GM13977 (cell line): ENCODE measurements around the gene RBM11.
"Not testable (repeated sequence)": the region's sequence is repeated elsewhere in the genome, so short reads cannot be mapped to it uniquely, and the experiment has no call there.

Experiments
- DNase-seq: peaks from one replicate; pipeline ENCODE4 v3.0.0; 2012; ENCODE audit warnings: low spot score
- in situ Hi-C: fragments of 300-500 bp; cut with MboI; formaldehyde crosslinking; loops from one replicate; pipeline ENCODE4 v1.12.0; 2022; ENCODE audit warnings: low sequenced_read_pairs, low pct_unique_long_range_greater_than_20kb, mixed read lengths, inconsistent platforms; ENCODE audit not compliant: unreplicated experiment
- TF ChIP-seq, protein P1 (sequence below): IDR thresholded peaks from 2 replicates; pipeline ENCODE4 v1.5.1; 2012; ENCODE audit warnings: mild to moderate bottlenecking, control low read depth; ENCODE audit not compliant: insufficient read depth; ENCODE audit errors: extremely low read depth, missing control alignments

RBM11 gene, protein sequence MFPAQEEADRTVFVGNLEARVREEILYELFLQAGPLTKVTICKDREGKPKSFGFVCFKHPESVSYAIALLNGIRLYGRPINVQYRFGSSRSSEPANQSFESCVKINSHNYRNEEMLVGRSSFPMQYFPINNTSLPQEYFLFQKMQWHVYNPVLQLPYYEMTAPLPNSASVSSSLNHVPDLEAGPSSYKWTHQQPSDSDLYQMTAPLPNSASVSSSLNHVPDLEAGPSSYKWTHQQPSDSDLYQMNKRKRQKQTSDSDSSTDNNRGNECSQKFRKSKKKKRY

DNA sequence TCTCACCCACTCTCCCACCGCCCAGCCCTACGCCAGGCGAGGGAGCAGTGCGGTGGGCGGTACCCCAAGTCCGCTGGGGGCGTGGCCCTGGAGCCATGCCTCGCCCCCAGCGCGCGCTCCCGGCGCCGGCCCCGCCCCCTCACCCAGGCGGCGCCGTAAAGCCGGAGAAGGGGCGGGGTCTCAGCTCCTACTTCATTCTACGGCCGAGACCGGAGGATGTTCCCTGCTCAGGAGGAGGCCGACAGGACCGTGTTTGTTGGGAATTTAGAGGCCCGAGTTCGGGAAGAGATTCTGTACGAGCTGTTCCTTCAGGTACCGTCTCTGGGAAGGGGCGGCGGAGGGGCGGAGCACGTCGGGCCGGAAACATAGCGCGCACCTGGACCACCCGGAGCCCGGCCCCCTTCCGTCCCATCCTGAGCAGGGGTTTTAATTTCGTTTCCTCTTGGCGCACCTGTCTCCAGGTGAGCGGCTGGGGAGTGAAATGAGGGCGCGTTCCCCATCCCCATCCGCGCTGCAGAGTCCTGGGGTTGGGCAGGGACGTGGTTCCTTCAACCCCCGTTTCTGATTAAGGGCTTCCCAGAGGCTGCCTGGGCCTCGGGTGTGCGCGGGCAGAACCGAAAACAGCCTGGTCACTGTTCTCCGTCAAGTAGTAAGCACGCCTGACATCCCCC is at the start of gene RBM11:
RBM11 (plus strand) TSS at position 187 of the 671 bp plus-strand sequence; CDS start at position 217, 30 bp downstream.
- in situ Hi-C loops, result no loop called here
- TF ChIP-seq, protein P1, sequence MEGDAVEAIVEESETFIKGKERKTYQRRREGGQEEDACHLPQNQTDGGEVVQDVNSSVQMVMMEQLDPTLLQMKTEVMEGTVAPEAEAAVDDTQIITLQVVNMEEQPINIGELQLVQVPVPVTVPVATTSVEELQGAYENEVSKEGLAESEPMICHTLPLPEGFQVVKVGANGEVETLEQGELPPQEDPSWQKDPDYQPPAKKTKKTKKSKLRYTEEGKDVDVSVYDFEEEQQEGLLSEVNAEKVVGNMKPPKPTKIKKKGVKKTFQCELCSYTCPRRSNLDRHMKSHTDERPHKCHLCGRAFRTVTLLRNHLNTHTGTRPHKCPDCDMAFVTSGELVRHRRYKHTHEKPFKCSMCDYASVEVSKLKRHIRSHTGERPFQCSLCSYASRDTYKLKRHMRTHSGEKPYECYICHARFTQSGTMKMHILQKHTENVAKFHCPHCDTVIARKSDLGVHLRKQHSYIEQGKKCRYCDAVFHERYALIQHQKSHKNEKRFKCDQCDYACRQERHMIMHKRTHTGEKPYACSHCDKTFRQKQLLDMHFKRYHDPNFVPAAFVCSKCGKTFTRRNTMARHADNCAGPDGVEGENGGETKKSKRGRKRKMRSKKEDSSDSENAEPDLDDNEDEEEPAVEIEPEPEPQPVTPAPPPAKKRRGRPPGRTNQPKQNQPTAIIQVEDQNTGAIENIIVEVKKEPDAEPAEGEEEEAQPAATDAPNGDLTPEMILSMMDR, result no peak
- peak; percentile 71 for DNase-seq

DNA sequence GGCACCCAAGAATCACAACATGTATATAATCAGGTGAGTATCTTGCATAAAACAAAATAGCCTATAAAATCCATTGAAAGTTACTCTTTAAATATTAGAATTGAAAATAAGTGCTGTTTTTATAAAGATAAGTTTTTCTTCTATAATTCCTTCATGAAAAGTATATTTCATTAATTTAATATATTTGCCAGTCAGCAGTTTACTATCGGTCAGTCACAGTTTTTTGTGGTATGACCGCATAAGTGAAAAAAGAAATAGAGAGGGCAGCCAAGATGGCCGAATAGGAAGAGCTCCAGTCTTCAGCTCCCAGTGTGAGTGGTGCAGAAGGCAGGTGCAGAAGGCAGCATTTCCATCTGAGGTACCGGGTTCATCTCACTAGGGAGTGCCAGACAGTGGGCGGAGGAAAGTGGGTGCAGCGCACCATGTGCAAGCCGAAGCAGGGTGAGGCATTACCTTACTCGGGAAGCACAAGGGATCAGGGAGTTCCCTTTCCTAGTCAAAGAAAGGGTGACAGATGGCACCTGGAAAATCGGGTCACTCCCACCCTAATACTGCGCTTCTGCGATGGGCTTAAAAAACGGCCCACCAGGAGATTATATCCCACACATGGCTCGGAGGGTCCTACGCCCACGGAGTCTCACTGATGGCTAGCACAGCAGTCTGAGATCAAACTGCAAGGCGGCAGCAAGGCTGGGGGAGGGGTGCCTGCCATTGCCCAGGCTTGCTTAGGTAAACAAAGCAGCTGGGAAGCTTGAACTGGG is 49.3 kb upstream of the RBM11 start:
- in situ Hi-C loops, DNase-seq: not testable (repeated sequence)

DNA sequence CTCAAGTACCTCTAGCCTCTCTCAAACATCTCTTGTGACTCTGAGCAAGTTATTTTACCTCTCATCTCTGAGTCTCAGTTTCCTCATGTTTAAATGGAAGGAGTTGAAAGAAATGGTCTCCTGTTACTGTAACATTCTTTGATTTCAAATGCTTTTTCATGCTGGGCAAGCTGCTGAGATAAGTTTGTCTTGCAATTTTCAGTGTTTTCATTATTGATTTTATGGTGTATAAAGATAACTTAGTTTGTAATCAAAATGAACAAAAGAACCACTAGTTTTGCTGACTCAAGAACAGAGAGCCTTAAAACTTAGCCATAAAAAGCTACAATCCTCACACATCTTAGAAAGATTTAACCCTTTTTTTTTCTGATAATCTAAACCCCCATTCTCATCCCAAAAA is 9.7 kb upstream of the RBM11 start:
- TF ChIP-seq, protein P1, result no peak
- in situ Hi-C loops, result no loop called here
- no peak for DNase-seq

DNA sequence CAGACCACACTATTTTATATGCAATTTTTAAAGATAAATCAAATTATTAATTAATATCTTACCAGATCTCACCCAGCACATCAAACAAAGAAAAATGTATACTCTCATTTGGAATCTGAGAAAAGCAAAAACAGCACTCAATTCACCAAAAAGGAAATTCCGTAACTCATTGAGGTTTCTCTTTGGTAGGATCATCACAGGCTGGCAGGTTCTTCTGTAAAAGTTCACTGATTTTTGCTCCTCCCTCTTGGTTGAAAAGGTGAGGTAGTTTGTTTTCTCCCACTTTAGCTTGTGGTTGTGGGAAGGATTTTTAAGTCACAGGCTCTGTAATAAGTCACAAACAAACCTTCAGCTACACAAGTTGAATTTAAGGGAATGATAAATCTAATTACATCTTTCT is 5.2 kb upstream of the RBM11 start, which contains the start of gene LIPI:
LIPI (minus strand) TSS at position 218 of the 400 bp plus-strand sequence; CDS start at position 108, 110 bp downstream.
- in situ Hi-C loops, result no loop called here
- no peak for DNase-seq
- TF ChIP-seq, protein P1, result no peak

DNA sequence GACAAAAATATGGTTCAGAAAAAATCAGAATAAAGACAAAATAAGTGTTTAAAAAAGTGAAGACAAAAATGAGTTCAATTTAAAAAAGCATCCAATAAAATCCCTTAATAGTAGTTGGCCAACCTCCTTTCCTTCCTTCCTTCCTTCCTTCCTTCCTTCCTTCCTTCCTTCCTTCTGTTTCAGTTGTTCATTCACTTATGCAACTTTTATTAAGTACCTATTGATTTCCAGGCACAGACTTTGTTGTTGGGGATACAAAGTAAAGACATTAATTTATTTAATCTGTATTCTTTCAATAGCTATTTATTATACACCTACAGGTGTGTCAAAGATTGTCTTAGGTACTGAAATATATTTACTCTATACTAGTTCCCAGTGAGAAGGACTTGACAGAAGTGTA is 2.8 kb upstream of the RBM11 start:
- in situ Hi-C loops, result no loop called here
- no peak for DNase-seq
- TF ChIP-seq, protein P1, result no peak

DNA sequence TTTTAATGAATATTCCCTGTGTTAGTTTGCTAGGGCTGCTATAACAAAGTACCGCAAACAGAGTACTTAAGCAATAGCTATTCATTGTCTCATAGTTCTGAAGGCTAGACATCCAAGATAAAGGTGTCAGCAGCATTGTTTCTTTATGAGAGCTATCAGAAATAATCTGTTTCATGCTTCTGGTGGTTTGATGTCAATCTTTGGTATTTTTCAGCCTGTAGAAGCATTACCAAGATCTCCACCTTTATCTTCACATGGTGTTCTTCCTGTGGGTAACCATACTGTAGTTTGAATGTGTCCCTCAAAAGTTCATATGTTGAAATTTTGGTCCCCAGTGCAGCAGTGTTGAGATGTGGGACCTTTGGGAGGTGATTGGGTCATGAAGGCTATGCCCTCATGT is 7.4 kb downstream of the RBM11 start:
- in situ Hi-C loops, result no loop called here
- TF ChIP-seq, protein P1, result no peak
- no peak for DNase-seq

DNA sequence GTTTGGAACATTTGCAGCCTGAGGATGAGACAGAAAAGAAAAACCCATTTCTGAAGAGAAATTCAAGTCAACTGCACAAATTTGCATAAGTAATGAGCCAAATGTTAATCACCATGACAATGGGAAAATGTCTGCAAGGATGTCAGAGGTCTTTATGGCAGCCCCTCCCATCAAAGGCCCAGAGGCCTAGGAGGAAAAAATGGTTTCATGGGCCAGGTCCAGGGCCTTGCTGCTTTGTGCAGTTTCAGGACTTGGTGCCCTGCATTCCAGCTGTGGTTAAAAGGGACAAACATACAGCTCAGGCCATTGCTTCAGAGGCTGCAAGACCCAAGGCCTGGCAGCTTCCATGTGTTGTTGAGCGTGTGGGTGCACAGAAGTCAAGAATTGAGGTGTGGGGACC is 13.4 kb downstream of the RBM11 start:
- TF ChIP-seq, protein P1, result no peak
- no peak for DNase-seq
- in situ Hi-C loops, result no loop called here
